IMR-90 (cell line): ENCODE results near the gene KLK6. TPM values are rescaled to one million over a fixed set of nuclear protein-coding genes. Genes with fewer than 3 reads are reported as not detected.

Source experiments
- ATAC-seq: fragments of 200-7000 bp; cut with Tn5 transposase; 2 replicates; pipeline ENCODE4 v1.9.1; 2020; ENCODE audit warnings: low read depth, mild to moderate bottlenecking, moderate library complexity
- BruUV-seq: library from RNA; stranded (reverse); fragments of 400-500 nt; replicated peaks from 2 replicates; lab custom pipeline; 2021; lab: Mats Ljungman, UMichigan
- CTCF ChIA-PET: fragments of 300-600 bp; formaldehyde crosslinking; extraction: SDS; loops from one replicate; lab custom pipeline; 2021; ENCODE audit warnings: antibody characterized with exemption; lab: Yijun Ruan, JAX
- POLR2A ChIA-PET: fragments of 300-600 bp; sonication (Branson Sonifier 250); formaldehyde crosslinking; loops from one replicate; lab custom pipeline; 2022; ENCODE audit warnings: antibody characterized with exemption; ENCODE audit not compliant: unreplicated experiment; lab: Charles Lee
- DNase-seq: peaks from one replicate; pipeline ENCODE4 v3.0.0; 2013
- H2AFZ ChIP-seq: replicated peaks from 2 replicates; pipeline ENCODE3; 2013; ENCODE audit warnings: low read length, mild to moderate bottlenecking; ENCODE audit not compliant: poor library complexity
- H2AK5ac ChIP-seq: 2 replicates; pipeline ENCODE4 v1.6.1; 2013; ENCODE audit warnings: low read depth, low read length, inconsistent platforms
- H2AK9ac ChIP-seq: replicated peaks from 2 replicates; pipeline ENCODE3; 2013; ENCODE audit warnings: mild to moderate bottlenecking, low read depth, low read length, moderate library complexity; ENCODE audit not compliant: poor library complexity
- H2BK120ac ChIP-seq: 2 replicates; pipeline ENCODE4 v1.6.1; 2013; ENCODE audit warnings: low read depth, low read length, inconsistent platforms
- H2BK15ac ChIP-seq: 3 replicates; pipeline ENCODE4 v1.6.1; 2013; ENCODE audit warnings: low read depth, low read length, inconsistent platforms
- H2BK20ac ChIP-seq: 2 replicates; pipeline ENCODE4 v1.6.1; 2013; ENCODE audit warnings: low read depth, mild to moderate bottlenecking, inconsistent platforms, low read length, moderate library complexity
- H2BK5ac ChIP-seq: 2 replicates; pipeline ENCODE4 v1.6.1; 2013; ENCODE audit warnings: mild to moderate bottlenecking, low read depth, low read length, inconsistent platforms; ENCODE audit not compliant: poor library complexity, severe bottlenecking
- H3K14ac ChIP-seq: replicated peaks from 2 replicates; pipeline ENCODE4 v1.6.1; 2013; ENCODE audit warnings: low read depth, low read length, inconsistent platforms
- H3K18ac ChIP-seq: 2 replicates; pipeline ENCODE4 v1.6.1; 2013; ENCODE audit warnings: low read depth, low read length, control low read depth
- H3K23ac ChIP-seq: 2 replicates; pipeline ENCODE4 v1.6.1; 2013; ENCODE audit warnings: low read depth, low read length, inconsistent platforms
- H3K27ac ChIP-seq: 2 replicates; pipeline ENCODE4 v1.5.1; 2013; ENCODE audit warnings: mild to moderate bottlenecking, control low read depth, low read length; ENCODE audit not compliant: insufficient read depth
- H3K27me3 ChIP-seq: 2 replicates; pipeline ENCODE4 v1.6.1; 2013; ENCODE audit warnings: low read length; ENCODE audit not compliant: control insufficient read depth, insufficient read depth
- H3K36me3 ChIP-seq: 2 replicates; pipeline ENCODE4 v1.6.1; 2013; ENCODE audit warnings: low read length, mixed read lengths; ENCODE audit not compliant: control insufficient read depth, insufficient read depth
- H3K4ac ChIP-seq: 2 replicates; pipeline ENCODE4 v1.6.1; 2013; ENCODE audit warnings: low read depth, low read length, inconsistent platforms
- H3K4me1 ChIP-seq: 2 replicates; pipeline ENCODE4 v1.6.1; 2013; ENCODE audit warnings: low read length, mixed read lengths; ENCODE audit not compliant: control insufficient read depth, insufficient read depth
- H3K4me2 ChIP-seq: 2 replicates; pipeline ENCODE4 v1.6.1; 2013; ENCODE audit warnings: low read depth, mild to moderate bottlenecking, control low read depth, low read length, moderate library complexity
- H3K4me3 ChIP-seq: 2 replicates; pipeline ENCODE4 v1.5.1; 2013; ENCODE audit warnings: low read depth, mild to moderate bottlenecking, control low read depth, low read length, moderate library complexity; ENCODE audit not compliant: insufficient read depth
- H3K56ac ChIP-seq: 2 replicates; pipeline ENCODE4 v1.6.1; 2013; ENCODE audit warnings: low read length, inconsistent platforms; ENCODE audit not compliant: insufficient read depth; ENCODE audit errors: extremely low read depth
- H3K79me1 ChIP-seq, 2 experiments: 2 replicates each; pipeline ENCODE4 v1.6.1; 2013; ENCODE audit warnings: low read length in 2 of 2, inconsistent platforms in 1 of 2, low read depth in 1 of 2
- H3K9ac ChIP-seq: 2 replicates; pipeline ENCODE4 v1.6.1; 2013; ENCODE audit warnings: low read depth, low read length, control low read depth
- H3K9me1 ChIP-seq: 2 replicates; pipeline ENCODE4 v1.6.1; 2013; ENCODE audit warnings: low read length, inconsistent platforms; ENCODE audit not compliant: insufficient read depth
- H3K9me3 ChIP-seq: 2 replicates; pipeline ENCODE4 v1.6.1; 2013; ENCODE audit warnings: low read length; ENCODE audit not compliant: control insufficient read depth, insufficient read depth
- H4K20me1 ChIP-seq: 2 replicates; pipeline ENCODE4 v1.6.1; 2013; ENCODE audit warnings: low read length, inconsistent platforms; ENCODE audit not compliant: insufficient read depth
- H4K5ac ChIP-seq: 2 replicates; pipeline ENCODE4 v1.6.1; 2013; ENCODE audit warnings: mild to moderate bottlenecking, low read depth, low read length, control low read depth
- H4K8ac ChIP-seq, 2 experiments: 2 replicates each; pipeline ENCODE4 v1.6.1; 2013; ENCODE audit warnings: low read depth in 2 of 2, low read length in 2 of 2, control low read depth in 1 of 2, inconsistent platforms in 1 of 2
- H4K91ac ChIP-seq: 2 replicates; pipeline ENCODE4 v1.6.1; 2013; ENCODE audit warnings: low read depth, low read length, inconsistent platforms; ENCODE audit not compliant: insufficient read depth
- BHLHE40 ChIP-seq: fragments of 150-350 bp; IDR thresholded peaks from 2 replicates; pipeline ENCODE4 v1.6.1; 2016; ENCODE audit warnings: mild to moderate bottlenecking, low read depth, low read length
- MAZ ChIP-seq: IDR thresholded peaks from 2 replicates; pipeline ENCODE4 v1.6.1; 2012; ENCODE audit warnings: low read depth, mild to moderate bottlenecking, low read length, improper control_type of control experiment, moderate library complexity, borderline replicate concordance
- SMC3 ChIP-seq: fragments of 150-350 bp; IDR thresholded peaks from 2 replicates; pipeline ENCODE4 v1.6.1; 2016; ENCODE audit warnings: low read depth, mild to moderate bottlenecking, antibody characterized with exemption, low read length, moderate library complexity
- WGBS, 2 experiments: methylation state at CpG; one replicate each; pipeline versions ENCODE4 v1.1.5 to v1.1.7; 2013; ENCODE audit warnings: missing lambda C conversion rate in 2 of 2; ENCODE audit not compliant: insufficient read length in 1 of 2; ENCODE audit errors: extremely low coverage in 2 of 2; 5-methylcytosine and 5-hydroxymethylcytosine counted together
- dilution Hi-C: fragments of 300-500 bp; cut with HindIII; formaldehyde crosslinking; loops from one replicate; pipeline ENCODE4 v1.14.3; 2018; ENCODE audit warnings: low sequenced_read_pairs; ENCODE audit not compliant: unreplicated experiment
- in situ Hi-C: fragments of 300-500 bp; cut with MboI; formaldehyde crosslinking; loops from 3 replicates; pipeline ENCODE4 v1.14.3; 2019; ENCODE audit warnings: low sequenced_read_pairs, inconsistent platforms, mixed read lengths
- intact Hi-C: fragments of 100-400 bp; cut with micrococcal nuclease; formaldehyde crosslinking; loops from 2 replicates; pipeline ENCODE4 v1.10.0; 2022
- polyA plus RNA-seq, 3 experiments: library from polyadenylated mRNA; depleted of rRNA; stranded (reverse); fragments of >200 nt; gene quantifications; 2 replicates each; pipeline ENCODE4 v1.2.3, GENCODE V29; 2012; ENCODE audit warnings: low replicate concordance in 1 of 3
- total RNA-seq: library from RNA; depleted of rRNA; stranded (reverse); fragments of >200 nt; gene quantifications from 2 replicates; pipeline ENCODE4 v1.2.3, GENCODE V29; 2012
- TF ChIP-seq, protein P1 (sequence below): conservative IDR thresholded peaks from 2 replicates; pipeline ENCODE4 v1.5.1; 2012; ENCODE audit warnings: mild to moderate bottlenecking, low read depth, low read length, improper control_type of control experiment

The KLK6 gene
- total and polyA plus RNA-seq, 2 of the 4 experiments (the other 2 are of a cell fraction), result not detected

DNA sequence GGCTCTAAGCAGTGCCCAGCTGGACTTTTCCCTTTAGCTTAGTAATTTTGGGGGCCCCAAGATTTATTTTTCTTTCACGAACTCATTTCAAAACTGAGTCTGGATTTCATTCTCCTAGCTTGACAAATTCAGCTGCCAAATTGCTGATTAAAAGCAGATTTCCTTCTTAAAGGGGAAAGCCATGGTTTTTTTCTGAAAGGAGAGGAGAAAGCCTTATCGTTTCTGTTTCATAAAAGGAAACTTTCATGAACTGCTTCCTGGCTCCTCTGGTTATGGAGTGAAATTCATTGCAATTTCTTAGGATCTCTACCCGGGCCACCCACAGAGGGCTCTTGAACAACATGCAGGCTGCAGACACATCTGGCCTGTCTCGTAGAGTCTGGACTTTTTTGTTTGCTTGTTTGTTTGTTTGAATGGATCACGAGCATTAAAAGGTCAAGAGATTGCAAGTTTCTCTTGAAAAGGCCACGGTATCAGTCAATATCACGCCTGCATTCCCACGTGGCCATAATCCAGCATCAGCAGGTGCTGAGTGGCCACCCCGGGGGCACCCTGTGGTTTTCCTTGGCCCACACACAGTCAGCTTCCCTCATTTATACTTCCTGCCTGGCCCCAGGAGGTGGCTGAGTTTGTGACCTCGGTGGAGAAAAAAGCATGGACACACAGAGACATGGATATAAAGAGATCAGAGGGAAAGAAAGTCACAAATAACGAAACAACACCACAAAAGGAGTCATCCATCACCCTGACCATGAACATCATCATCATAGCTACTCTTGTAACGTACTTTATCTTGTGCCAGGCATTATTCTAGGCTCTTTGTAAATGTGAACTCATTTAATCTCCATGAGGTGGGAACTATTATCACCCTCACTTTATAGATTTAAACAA, 47.7 kb downstream of the KLK6 start (continued):
- TF ChIP-seq, protein P1, sequence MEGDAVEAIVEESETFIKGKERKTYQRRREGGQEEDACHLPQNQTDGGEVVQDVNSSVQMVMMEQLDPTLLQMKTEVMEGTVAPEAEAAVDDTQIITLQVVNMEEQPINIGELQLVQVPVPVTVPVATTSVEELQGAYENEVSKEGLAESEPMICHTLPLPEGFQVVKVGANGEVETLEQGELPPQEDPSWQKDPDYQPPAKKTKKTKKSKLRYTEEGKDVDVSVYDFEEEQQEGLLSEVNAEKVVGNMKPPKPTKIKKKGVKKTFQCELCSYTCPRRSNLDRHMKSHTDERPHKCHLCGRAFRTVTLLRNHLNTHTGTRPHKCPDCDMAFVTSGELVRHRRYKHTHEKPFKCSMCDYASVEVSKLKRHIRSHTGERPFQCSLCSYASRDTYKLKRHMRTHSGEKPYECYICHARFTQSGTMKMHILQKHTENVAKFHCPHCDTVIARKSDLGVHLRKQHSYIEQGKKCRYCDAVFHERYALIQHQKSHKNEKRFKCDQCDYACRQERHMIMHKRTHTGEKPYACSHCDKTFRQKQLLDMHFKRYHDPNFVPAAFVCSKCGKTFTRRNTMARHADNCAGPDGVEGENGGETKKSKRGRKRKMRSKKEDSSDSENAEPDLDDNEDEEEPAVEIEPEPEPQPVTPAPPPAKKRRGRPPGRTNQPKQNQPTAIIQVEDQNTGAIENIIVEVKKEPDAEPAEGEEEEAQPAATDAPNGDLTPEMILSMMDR, result no peak
- TF ChIP-seq SMC3, result no peak

DNA sequence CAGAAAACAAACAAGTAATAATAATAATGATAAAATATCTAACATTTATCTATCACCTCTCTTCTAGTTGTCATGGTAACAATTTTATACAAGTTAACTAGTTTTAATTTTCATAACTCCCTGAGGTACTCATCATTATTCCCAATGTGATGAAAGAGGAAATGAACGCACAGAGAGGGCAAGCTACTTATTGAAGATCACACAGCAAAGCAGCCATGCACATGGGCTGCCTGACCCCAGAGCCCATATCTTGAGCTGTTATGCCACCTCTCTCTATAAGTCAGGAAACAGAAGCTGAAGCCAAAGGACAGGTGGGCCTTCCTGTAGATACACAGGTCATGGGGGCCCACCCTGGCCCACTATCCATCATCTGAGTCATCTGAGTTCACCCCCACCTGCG, 53.3 kb downstream of the KLK6 start:
- no peak overlapping the region for H3K14ac ChIP-seq
- H4K91ac ChIP-seq, result no peak overlapping the region
- no CpG with 5 or more reads among the region's 2 CpGs for WGBS, 2 experiments
- in situ Hi-C loops, result no loop called here
- peaks cover 5% of the 10 kb centered on the region for H3K27me3 ChIP-seq
- ChIA-PET CTCF (no interaction called here), POLR2A (no interaction called here)
- no peak overlapping the region for H3K56ac ChIP-seq
- H3K18ac ChIP-seq, result no peak overlapping the region
- H3K4me2 ChIP-seq, result no peak overlapping the region
- H2AK9ac ChIP-seq, result no peak overlapping the region
- H4K5ac ChIP-seq, result no peak overlapping the region
- BruUV-seq, result no TSS peak
- no peak overlapping the region for H2BK20ac ChIP-seq
- H3K9me3 ChIP-seq, result no peaks in the 10 kb centered on the region
- H3K4ac ChIP-seq, result no peak overlapping the region
- H2BK5ac ChIP-seq, result no peak overlapping the region
- H3K36me3 ChIP-seq, result no peaks in the 10 kb centered on the region
- H3K79me1 ChIP-seq, result no peaks in the 10 kb centered on the region
- H3K4me3 ChIP-seq, result no peak overlapping the region
- H3K9me1 ChIP-seq, result no peaks in the 10 kb centered on the region
- TF ChIP-seq SMC3 (no peak), BHLHE40 (no peak), MAZ (no peak)
- TF ChIP-seq, protein P1, result no peak
- no peak overlapping the region for H2BK120ac ChIP-seq
- no peak for DNase-seq
- intact Hi-C loops, result no loop called here
- no peak overlapping the region for H2AK5ac ChIP-seq
- no peak overlapping the region for H4K8ac ChIP-seq
- H3K27ac ChIP-seq, result no peak overlapping the region
- no peak overlapping the region for H3K23ac ChIP-seq
- dilution Hi-C loops, result no loop called here
- no peaks in the 10 kb centered on the region for H3K4me1 ChIP-seq
- H2BK15ac ChIP-seq, result no peak overlapping the region
- H3K9ac ChIP-seq, result no peak overlapping the region
- H2AFZ ChIP-seq, result no peak overlapping the region
- no peak for ATAC-seq
- no peaks in the 10 kb centered on the region for H4K20me1 ChIP-seq
